NCI-H2227 treated with DMSO at 0.1 percent for 48 hours (cell line): Measurements from ENCODE around the gene EGR1.
"Not testable (repeated sequence)": the region's sequence is repeated elsewhere in the genome, so short reads cannot be mapped to it uniquely, and the experiment has no call there.

ENCODE experiments used
- DNase-seq: peaks from one replicate; lab custom pipeline; 2025; lab: John Stamatoyannopoulos, UW

The EGR1 gene

GRCh38 chr5:138469540-138470321, 4.5 kb downstream of the EGR1 start:
- no peak for DNase-seq

GRCh38 chr5:138470322-138471051, 5.2 kb downstream of the EGR1 start:
- no peak for DNase-seq

DNA sequence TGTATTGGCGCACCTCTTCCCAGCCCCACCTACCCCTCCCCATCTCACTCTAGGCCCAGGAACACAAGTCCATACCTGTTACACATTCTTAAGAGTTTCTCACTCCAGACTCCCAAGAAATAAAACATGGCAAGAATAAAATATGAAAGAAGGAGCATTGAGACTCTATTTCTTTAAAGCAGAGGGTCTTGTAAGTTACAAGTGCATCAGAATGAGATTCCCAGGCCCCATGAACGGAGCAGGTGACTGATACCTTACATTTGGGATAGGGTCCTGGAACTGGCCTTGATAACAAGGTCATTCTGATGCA, 5.7 kb downstream of the EGR1 start:
- DNase-seq = no peak

DNA sequence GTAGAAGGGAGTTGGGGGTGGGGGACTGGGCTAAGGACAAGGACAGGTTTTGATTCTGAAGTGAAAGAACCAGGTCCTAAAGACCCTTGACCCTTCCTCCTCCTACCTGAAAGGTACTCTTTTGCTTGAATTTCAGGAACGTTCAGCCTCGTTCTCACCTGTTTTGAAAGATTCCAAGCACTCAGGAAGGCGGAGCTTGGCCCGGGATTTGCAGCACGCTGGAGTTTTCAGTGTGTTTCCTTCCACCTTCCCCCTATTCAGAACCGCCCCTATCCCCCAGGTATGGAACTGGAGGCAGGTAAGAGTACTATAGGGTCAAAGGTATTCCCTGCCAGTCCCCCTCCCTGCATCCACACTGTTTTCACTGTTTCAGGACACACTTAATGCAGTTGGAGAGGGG, 7.1 kb downstream of the EGR1 start:
- DNase-seq = no peak

- DNase-seq = not testable (repeated sequence)
These were observed 7.9 kb downstream of the EGR1 start for GRCh38 chr5:138473151-138473550.

- DNase-seq = no peak
These were observed 11.6 kb downstream of the EGR1 start for GRCh38 chr5:138476918-138477317.

DNA sequence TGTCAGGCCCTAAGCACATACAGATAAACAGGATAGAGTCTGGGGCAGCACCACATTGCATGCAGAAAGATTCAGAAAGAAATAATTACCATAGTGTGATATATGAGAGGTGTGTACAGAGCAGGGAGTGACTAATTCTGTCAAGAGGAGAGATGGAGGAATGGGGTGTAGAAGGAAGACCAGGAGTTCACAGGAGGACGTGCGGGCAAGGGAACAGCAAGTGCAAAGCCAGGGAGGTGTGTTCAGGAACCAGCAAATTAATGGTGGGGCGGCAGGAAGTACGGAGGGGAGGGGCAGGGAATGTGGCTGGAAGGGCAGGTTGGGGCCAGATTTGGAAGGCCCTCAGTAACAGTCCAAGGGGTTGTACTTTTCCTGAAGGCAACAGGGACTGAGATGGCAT, 17.4 kb downstream of the EGR1 start:
- DNase-seq = no peak

DNA sequence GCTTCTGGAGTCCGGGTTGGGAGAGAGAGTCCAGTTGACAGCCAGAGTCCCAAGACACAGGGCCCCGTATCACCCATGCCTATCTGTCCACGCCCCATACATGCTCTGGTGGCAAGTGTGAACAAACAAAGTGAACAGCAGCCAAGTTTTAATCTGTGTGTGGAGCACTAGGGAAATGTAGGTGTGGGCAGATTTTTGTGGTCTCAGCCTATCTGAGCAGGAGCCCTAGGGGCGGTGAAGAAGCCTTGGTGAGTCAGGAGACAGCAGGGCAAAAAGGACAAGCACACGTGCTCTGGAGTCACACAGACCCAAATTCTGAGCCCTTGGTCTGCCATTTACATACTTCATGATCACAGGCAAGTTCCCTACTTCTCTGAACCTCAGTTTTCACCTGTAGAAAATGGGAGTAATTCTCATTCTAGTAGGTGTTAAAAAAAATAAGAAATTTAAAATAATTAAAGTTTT, 23.2 kb downstream of the EGR1 start:
- no peak for DNase-seq

- DNase-seq = no peak
These were observed 24.4 kb downstream of the EGR1 start for GRCh38 chr5:138489683-138490061.

DNA sequence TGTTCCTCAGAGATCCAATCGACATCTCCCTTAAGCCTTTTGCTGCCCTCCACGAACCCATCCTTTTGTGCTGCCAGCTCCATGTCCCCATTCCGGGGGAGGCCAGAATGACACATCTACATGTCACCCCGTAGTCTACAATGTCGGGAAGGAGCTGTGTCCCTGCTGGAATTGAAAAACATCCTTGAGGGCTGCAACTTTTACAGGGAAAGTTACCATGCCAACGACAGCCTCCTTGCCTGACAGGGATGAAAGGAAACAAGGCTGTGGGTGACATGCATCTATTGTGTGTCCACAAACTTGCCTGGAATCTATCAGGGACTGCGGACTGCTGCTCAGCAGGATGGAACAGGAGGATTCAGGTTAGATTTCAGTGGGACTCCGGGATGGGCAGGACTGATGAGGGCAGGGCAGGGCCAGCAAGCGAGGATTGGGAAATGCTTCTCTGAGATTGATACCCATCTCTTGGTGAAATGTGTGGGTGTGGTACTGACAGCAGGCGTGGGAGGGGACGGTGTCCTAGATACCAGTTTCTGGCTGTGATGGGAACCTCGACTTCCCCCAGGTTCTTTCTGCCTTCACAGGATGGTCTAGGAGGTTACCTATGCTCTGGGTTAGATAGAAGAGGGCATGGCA, 25.5 kb downstream of the EGR1 start:
- DNase-seq = no peak

DNA sequence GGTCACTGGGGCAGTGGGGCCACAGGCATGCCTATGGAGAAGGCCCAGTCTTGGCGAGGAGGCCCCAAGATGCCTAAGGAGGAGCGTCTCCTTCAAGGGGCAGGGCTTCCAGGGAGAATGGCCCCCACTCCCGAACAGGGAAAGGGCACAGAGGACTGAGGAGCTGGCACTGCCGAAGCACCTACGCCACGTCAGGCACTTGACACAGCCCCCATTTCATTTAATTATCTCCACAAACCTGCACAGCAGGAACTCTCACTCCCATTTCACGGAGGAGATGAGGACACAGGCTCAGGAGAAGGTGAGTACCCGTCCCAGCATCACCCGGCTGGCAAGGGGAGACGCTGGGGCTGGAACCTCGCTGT, 26.0 kb downstream of the EGR1 start:
- no peak for DNase-seq

- peak; percentile 55 for DNase-seq
These were observed 26.6 kb downstream of the EGR1 start for GRCh38 chr5:138491669-138492559.

- DNase-seq = no peak
These were observed 27.3 kb downstream of the EGR1 start for GRCh38 chr5:138492560-138493045.

GRCh38 chr5:138495351-138495750, 30.1 kb downstream of the EGR1 start:
- no peak for DNase-seq

DNA sequence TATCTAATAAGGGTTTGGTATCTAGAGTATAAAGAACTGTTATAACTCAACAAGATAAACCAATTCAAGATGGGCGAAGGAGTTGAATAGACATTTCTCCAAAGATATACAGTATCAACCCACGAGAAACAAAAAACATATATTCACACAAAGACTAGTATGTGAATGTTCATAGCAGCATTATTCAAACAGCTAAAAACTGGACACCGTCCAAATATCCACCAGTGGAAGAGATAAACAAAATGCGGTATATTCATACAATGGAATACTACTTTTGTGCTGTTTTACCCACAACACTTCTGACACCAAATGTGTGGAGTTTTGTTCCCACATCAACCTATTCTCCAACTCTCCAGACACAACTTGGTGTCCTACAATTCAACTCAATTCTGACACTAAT, 33.1 kb downstream of the EGR1 start:
- DNase-seq = no peak

- DNase-seq = no peak
These were observed 36.8 kb downstream of the EGR1 start for GRCh38 chr5:138502121-138502520.

DNA sequence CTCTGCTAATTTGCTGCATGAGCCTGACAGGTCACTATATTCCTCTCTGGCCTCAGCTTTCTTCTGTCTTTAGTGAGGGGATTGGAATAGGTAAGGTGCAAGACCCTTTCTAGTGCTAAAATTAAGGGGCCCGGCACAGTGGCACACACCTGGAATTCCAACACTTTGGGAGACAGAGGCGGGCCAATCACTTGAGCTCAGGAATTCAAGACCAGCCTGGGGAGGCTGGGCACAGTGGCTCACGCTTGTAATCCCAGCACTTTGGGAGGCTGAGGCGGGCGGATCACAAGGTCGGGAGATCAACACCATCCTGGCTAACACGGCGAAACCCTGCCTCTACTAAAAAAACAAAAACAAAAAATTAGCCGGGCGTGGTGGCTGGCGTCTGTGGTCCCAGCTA, 37.2 kb downstream of the EGR1 start:
- DNase-seq = no peak

DNA sequence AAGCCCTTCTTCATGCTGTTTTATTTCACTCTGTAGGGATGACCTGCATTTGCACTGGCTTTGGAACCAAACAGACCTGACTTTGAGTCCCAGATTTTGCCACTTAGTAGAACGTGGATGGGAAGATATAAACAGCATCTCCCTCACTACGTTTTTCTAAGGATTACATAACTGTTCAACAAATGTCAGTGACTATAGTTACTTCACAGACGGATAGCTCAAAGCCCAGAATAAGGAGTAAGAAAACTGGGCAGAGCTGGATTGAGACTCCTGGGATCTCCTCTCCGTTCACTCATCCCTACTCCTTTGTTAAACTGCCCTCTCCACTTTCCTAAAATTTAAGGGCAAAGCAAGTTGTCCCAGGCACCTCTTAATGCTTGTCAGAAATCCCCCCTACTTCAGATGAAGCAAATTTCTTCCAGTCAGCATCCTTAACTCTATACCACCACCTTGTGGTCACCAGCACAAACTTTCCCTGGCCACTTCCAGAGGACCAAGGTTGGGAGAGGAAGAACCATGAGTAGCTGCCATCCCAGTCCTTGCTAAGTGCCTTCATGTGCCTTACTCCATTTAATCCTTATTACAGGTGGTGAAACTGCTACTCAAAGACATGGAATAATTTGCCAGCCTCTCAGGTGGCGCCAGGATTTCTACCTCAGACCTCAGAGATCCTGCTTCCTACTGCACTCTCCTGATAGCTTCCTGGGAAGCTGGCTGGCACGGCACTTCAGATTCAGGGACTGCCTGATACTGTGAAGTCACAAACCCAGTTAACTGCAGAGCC, 38.4 kb downstream of the EGR1 start:
- peak; percentile 56 for DNase-seq

DNA sequence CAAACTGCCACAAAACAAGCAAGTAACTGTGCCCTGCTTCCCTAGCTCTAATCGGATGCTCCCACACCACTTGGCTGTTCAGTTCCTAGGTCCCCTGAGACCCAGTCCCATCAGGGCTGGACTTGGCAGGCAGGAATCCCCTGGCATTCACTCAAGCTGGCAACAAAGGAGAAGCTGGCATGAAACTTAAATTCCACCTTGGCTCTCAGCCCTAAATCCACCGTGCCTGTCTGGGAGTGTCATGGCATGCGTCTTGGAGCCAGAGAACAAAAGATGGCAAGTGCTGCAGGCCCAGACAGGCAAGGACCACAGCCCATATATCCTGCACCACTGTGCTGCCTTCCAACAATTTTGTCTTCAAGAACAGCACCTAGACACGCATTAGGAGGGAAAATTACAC, 39.5 kb downstream of the EGR1 start:
- no peak for DNase-seq

DNA sequence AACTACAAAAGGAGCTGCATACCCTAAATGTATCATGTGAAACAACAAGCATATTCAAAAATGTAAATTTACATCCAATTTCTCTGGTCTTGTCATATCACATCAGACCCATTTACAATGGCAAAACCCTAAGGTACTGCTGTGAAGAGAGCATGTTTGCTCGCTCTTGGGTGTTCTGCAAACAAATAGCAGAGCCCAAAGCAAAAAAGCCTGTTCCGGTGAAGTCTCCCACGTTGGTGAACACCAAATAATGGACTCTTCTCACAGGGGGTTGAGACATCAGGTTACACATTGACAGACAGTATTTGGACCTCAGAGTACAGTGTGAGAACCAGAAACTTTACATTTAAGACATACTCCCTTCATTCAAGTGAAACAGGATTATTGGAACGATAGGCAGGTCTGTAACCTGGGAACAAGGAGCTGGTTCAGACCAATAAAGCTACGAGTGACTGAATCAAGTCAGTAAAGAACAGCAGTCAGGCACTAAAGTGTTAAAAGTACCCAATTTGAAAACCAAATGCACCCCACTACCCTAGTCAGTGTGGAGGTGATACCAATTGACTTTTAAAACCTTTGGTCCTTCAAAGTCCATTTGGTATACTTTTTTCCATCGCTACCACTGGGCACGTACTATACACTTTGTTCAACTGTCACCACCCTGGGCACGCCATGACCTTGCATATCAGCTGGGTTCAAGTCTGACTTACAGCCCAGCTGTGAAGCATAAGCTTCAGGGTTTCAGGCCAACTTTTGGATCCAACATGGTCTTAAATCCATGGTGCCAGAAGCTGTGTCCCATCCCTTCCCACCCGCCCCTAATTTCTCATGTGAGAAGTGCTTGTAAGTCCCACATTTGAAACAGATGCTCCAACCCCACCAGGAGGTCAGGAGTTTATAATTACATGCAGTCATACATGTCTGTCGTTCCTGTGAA, 41.4 kb downstream of the EGR1 start:
- DNase-seq = no peak
